ENCODE results near the gene ZBTB42.

Gene ZBTB42

DNA sequence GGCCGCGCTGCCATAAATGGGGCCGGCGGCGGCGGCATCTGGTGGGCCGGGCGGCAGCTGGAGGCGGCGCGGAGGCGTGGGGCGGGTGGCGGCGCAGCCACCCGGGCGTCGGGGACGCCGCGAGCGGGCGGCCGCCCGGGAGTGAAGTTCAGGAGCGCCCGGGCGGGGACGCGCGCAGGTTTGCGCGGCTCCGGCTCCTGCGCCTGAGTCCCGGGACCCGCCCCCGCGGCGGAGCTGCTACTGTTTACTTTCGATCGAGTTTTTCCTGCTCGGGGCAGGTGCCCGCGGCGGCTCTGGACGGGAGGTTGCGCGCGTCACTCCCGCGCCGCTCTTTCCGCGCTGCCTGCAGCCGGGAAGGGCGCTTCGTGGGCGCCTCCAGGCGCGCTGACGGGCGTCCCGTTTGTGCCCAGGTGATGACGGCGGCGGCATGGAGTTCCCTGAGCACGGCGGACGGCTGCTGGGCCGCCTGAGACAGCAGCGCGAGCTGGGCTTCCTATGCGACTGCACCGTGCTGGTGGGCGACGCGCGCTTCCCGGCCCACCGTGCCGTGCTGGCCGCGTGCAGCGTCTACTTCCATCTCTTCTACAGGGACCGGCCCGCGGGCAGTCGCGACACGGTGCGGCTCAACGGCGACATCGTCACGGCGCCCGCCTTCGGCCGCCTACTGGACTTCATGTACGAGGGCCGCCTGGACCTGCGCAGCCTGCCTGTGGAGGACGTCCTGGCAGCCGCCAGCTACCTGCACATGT is at the start of gene ZBTB42:
Gene ZBTB42 (plus strand): TSS at position 331 of the 749 bp plus-strand sequence. CDS start 97 bp downstream, at position 428.
- no peak for DNase-seq (ENCODE audit: low spot score)

DNA sequence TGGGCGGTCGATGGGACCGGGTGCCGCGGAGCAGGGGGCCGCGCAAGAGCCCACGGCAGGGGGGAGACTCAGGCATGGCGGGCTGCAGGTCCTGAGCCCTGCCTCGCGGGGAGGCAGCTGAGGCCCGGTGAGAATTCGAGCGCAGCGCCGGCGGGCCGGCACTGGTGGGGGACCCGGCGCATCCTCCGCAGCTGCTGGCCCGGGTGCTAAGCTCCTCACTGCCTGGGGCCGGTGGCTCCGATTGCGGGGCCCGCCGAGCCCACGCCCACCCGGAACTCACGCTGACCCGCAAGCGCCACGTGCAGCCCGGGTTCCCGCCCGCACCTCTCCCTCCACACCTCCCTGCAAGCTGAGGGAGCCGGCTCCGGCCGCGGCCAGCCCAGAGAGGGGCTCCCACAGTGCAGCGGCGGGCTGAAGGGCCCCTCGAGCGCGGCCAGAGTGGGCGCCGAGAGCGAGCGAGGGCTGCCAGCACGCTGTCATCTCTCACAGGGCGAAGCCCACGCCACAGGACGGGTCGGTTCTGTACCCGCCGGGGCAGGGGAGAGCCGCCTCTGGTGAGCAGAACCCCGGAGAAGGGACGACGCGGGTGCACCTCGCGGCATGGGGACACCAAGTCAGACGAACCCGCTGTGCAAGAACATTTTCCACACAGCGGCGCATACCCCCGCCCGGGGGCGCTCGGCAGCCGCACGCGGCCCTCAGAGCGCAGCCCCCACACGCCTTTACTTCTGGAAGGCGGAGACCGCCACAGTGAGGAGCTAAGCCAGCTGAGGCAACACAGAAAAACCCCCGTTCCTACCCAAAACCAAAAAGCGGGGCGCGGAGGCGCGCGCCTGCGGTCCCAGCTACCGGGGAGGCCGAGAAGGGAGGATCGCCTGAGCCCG is 49.1 kb upstream of the ZBTB42 start:
- no peak for DNase-seq (ENCODE audit: low spot score)

DNA sequence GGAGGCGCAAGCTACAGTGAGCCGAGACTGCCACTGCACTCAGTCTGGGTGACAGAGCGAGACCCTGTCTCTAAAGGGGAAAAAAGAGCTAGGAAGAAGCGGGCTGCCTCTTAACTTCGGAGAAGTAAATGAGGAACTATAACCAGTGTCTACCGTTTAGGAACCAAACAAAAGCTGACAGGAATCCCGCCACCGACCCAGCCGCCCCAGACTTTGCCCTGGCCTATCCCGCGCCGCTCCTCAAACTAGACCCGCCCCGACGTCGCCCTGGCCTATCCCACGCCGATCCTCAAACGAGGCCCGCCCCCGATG is 48.5 kb upstream of the ZBTB42 start:
- DNase-seq (ENCODE audit: low spot score), result no peak

DNA sequence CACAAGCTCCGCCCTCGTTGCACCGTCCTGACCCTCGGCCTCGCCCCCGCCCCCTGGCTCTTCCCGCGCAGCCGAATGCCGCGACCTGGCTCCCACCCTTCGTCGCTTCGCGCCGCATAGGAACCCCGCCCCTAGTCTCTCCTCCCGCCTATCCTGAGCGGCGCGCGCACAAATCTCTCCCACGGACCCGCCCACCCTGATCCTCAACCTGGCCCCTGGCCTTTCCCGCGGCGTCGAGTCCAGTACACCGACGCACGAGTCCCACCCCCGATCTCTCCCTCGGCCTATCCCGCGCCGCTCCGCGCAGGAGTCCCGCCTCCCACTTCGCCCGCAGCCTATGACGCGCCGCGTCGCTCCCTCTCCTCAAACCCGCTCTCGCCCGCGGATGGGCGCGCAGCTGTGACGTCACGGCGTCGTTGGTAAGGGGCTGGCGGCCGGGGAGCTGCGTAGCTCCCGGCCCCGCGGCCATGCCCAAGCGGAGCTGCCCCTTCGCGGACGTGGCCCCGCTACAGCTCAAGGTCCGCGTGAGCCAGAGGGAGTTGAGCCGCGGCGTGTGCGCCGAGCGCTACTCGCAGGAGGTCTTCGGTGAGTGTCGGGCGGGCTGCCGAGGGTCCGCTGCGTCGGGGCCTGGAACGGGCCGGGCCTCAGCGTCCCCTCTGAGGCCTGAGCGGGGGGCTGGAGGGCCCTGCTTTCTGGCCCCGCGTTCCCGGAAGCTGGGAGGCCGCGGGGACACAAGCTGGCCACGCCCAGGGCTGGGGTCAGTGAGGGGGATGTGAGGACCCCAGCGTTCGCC is 48.0 kb upstream of the ZBTB42 start, which contains the start of gene SIVA1:
Gene SIVA1 (plus strand): TSS at position 413 of the 793 bp plus-strand sequence. CDS start 55 bp downstream, at position 468.
- DNase-seq (ENCODE audit: low spot score), result peak; percentile 100

DNA sequence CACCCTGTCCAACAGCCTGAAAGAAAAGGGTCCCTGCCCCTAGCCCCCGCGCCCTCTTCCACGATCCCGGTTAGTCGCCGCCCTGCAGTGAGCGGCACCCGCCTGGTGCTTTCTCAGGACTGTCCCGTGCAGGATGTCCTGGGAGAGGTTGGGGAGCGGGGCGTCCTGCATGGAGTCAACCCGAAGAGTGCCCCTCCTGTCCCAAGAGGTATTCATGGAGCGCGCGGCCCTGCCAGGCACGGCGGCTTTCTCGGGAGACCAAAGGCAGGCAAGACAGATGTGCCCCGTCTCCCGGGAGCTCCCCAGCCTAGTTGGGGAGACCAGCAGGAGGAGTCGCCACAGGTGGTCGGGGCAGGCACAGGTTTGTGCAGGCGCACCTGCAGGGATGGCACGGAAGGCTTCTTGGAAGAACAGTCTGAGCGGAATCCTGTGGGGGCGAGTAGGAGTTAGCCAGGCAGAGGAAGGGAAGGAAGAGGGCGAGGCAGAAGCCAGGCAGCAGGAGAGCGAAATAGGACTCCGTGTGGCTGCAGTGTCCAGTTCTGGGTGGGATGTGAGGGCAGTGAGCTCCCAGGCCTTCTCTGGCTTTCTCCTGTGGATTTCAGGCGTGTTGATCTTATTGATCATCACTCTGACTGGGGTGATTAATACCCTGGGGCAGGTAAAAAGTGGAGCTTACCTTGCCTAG is 47.2 kb upstream of the ZBTB42 start:
- no peak for DNase-seq (ENCODE audit: low spot score)

DNA sequence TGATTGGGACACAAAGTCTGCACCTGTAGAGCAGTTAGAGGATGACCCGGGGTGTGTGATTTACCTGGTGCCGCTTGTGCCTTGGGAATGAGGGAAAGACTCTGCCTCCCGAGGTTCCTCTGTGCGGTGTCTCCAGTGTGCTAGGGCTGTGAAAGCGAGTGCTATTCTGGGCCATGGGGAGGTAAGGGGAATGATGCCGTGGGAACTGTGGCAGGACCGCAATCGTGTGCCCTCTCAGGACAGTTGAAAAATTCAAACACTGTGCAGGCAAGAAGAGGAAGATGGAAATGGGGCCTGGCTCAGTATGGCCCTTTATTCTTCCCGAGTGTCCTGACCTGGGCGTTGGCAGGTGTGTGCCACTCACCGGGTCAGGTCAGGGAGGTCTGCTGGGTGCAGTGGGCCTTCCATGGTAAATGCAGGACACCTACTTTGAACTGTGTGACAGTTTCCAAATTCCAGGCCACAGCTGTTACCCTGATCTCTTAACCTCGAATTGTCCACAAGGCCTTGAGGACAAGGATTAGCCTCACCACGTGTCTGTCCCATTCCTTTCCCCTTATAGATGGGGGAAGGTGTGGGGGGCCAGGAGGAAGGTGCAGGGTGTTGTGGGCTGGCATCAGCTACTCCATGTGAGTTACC is 46.6 kb upstream of the ZBTB42 start:
- DNase-seq (ENCODE audit: low spot score), result no peak

DNA sequence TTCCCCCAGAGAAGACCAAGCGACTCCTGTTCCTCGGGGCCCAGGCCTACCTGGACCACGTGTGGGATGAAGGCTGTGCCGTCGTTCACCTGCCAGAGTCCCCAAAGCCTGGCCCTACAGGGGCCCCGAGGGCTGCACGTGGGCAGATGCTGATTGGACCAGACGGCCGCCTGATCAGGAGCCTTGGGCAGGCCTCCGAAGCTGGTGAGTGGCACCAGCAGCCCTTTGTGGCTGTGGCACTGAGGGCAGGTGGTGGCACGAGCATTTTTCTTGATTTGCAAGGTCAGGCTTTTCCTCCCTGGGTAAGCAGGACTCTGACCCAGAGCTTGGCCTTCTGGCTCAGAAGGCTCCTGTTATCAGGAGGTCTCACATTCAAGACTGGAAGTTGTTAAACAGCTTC is 45.3 kb upstream of the ZBTB42 start:
- DNase-seq (ENCODE audit: low spot score), result no peak

DNA sequence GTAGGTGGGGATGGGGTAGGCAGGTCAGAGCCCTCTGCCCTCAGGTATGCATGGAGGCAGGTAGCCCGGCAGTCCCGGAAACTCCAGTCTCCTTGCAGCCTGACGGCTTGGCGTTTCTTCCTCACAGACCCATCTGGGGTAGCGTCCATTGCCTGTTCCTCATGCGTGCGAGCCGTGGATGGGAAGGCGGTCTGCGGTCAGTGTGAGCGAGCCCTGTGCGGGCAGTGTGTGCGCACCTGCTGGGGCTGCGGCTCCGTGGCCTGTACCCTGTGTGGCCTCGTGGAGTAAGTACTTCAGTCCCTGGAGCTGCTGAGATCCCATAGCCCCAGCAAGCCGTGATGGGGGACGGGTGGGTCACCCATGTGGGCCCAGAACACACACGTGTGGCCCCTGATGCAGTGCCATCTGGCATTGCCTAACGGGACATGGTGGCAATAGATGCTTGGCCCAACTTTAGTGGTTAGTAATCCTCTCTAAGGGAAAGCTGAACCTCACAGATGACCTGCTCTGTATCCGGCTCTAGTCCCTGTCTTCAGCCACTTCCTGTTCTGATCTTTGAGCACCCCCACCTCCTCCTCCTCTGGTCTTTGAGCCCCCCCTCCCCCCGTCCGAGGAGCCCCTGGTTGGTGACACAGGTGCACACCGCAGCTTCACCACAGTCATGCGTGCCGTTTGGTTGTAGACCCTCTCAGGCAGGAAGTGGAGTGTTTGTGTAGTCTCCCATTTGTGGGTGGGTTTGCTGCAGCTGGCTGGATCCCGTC is 44.2 kb upstream of the ZBTB42 start:
- DNase-seq (ENCODE audit: low spot score), result no peak

DNA sequence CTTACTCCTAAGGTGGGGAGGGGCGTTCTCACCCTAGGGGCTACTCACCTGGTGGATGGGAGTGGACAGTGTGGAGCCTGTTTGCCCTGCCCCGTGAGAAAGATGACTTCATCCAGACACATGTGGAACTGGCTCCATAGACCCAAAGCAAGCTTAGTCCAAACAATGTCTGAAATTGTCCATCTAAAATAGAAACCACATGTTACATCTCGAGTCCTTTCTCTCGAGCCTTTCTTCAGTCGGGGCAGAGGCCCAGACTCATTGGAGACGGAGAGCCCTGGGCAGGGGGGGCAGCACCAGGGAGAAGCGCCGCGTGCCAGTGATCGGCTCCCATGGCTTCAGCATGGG is 43.7 kb upstream of the ZBTB42 start:
- DNase-seq (ENCODE audit: low spot score), result no peak

DNA sequence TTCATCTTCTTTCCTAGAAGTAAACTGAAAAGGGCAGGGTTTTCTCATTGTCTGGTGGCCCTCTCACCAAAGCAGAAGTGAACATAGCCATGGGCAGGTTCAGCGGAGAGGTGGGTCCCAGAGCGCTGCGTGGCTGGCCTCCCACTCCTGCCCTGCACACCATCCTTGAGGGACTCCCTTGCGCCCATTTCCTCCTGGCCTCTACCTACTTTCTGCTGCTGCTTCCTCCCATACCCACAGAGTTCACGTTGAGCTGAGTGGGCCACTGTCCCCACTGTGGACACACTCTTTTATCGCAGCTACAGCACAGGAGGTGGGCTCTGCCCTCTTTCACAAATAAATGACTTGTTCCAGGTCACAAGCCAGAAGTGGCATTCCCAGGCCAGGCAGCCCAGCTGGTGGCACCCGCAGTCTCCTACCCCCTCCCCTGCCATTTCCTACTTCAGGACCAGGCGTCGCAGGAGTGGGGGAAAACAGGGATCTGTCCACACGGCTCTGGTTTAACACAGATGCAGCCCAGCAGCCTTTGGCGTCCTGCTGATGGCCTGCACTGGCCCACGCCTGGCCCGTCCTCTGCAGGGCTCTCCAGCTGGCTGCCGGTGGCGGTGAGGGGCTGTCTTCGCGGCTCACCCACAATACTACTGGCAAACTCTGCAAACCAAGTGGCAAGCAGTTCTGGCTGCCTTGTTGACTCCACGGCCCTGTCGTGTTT is 43.1 kb upstream of the ZBTB42 start:
- no peak for DNase-seq (ENCODE audit: low spot score)

DNA sequence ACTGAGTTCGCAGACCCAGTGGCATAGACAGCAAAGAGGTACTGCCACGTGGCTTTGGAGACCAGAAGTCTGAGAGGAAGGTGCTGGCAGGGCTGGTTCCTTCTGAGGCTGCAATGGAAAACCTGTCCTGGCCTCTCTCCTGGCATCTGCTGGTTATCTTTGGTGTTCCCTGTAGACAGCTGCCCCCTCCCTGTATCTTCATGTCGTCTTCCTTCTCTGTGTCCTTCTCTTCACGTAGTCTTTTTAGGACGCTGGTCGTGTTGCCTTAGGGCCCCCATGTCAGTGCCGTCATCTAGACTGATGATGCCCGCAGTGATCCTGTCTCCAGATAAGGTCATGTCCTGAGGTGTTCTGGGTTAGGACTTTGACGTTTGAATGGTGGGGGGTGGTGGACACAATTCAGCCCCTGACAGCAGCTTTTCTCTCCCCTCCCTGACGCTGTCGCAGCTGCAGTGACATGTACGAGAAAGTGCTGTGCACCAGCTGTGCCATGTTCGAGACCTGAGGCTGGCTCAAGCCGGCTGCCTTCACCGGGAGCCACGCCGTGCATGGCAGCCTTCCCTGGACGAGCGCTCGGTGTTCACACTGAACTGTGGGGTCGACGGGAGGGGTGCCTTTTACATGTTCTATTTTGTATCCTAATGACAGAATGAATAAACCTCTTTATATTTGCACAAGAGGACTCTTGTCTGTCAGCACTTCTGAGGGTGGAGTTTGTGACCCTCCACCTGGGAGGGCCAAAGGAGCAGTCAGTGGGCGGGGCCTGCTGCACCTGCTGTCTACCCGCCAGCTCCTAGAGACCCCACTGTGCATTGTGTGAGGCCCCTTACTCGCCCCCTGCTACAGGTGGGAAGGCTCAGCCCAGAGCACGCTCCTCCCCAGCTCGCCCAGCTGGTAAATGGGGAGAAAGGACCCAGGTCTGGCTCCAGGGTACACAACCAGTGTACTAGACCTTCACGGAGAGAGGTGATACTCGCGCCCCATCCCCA is 41.6 kb upstream of the ZBTB42 start:
- no peak for DNase-seq (ENCODE audit: low spot score)

DNA sequence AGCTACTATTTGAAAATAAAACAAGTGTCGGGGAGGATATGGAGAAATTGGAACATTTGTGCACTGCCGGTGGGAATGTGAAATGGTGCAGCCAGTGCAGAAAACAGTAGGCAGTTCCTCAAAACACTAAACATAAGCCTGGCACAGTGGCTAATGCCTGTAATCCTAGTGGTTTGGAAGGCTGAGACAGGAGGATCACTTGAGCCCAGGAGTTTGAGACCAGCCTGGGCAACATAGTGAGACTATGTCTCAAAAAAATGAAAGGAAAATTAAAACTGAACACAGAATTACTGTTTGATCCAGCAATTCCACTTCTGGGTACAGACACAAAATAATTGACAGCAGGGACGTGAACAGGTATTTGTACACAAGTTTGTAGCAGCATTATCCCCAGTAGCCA is 35.4 kb upstream of the ZBTB42 start:
- DNase-seq (ENCODE audit: low spot score), result no peak

DNA sequence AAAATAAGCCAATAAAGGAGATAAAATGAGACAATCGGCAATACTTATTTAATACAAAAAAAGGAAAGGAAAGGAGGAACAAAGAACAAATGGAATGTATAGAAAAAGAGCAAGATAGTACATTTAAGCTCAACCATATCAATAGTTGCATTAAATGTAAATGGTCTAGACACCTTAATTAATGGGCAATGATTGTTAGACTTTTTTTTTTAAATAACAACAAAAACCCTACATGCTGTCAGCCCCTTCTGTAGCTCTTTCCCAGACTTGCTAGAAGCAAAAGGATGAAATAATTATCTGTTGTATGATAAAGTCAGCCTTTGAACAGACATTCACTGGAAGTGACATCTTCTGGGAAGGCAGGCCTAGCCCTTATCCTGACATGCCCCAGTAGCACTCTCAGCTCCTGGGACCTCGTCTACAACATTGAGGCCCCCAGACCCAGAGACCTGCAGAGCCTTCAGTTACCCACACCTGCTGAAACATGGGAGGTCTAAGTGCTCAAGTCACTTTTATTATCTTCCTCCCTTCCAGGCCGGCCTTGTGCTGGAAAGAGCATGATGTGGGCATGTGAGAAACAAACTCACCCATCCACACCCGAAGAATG is 34.5 kb upstream of the ZBTB42 start:
- no peak for DNase-seq (ENCODE audit: low spot score)

DNA sequence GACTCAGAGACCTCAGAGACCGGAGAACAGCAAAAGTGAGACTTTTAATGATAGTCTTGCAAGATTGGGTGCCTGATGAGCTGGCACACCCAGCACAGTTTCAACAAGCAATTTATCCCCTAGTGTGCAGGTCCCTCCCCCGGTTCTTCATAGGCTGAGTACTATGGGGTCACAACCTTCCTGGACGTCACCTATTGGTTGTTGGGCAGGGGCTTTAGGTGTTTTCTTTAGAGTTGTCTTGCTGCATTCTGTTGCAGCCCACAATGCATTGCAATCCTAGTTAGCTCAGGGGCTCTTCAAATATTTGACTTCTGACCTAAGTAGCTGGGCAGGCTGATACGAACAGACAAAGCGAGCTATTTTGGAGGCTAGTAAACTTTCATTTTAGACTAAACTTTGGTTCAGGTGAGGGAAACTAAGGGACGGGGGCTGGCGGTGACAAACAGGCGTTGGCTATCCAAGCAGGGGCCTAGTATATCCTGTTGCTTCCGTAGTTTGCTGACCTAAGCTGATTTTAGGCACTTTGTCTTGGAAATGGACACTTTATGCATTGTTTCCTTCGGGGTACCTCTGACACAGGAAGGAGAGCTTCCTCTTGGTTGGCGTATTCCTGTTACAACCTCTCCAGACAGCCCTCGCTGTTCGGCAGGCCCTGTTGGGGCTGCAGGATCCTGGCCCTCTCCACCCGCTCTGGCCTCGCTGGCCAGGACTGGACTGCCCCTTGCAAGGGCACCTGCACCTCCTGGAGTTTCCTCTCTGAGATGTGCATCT is 33.9 kb upstream of the ZBTB42 start:
- no peak for DNase-seq (ENCODE audit: low spot score)

DNA sequence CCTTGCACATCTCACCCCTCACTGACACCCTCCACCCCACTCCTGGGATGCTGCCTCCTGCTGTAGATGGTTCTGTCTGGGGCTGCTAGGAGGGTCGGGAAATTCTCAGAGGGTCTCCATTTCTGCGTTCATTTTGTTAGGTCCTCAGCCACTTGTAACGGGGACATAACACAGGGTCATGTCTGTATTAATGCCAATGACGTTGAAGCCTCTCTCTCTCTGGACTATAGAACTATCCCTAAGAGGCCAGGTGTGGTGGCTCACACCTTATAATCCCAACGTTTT is 33.3 kb upstream of the ZBTB42 start:
- no peak for DNase-seq (ENCODE audit: low spot score)

DNA sequence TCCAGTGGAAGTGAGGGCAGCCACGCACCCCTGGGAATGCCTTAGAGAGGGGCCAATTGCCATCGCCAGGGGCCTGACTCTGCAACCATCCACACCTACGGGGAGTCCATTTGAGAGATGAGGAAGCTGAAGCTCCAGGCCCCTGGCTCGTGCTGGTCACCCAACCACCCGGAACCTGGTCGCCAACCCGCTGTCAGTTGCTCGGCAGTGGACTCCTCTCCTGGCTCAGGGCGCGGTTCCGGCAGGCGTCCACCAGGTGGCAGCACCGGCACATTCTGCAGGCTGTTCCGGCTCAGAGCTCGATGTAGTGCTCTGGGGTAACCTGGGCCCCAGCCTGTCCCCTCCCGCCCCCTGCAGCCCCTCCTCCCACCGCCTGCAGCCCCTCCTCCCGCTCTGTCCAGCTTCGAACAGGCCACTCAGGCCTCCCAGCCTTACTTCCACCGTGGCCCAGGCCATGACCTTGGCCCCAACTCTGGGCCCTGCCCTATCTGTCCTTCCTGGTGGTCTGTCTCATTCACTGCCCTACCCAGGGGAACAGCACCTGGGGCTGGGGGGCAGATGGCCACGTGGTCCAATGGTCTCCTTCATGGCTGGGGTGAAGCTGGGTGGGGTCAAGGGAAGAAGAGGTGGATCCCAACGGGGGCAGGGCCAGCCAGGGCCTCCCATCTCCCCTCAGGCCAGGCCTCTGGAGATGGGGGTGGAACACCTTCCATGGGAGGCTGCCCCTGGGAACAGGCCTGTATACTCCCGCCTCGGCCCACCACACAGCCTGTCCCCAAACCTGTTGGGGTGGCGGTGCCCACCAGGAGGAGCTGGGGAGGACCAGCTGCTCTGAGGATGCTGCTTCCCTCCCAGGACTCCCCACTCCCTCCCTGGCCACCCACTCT is 32.2 kb upstream of the ZBTB42 start:
- peak; percentile 96 for DNase-seq (ENCODE audit: low spot score)

All from ecto neural progenitor cell (in vitro differentiated cells).